NCI-H146 (cell line): ENCODE data around the gene PTGFRN.
A peak's percentile ranks its signal among the peaks of the same experiment; 100 is the strongest.
"Not testable (repeated sequence)": the region's sequence is repeated elsewhere in the genome, so short reads cannot be mapped to it uniquely, and the experiment has no call there.

Source experiments
- DNase-seq: peaks from one replicate; lab custom pipeline; 2025; lab: John Stamatoyannopoulos, UW

Gene PTGFRN

GRCh38 chr1:116909512-116910378, at the start of gene PTGFRN:
Gene PTGFRN, plus strand, starts transcription at chr1:116909916. Its CDS starts 288 bp downstream, at chr1:116910204.
- DNase-seq = peak; percentile 70

GRCh38 chr1:116860167-116860566, 49.5 kb upstream of the PTGFRN start:
- DNase-seq = not testable (repeated sequence)

- DNase-seq = no peak
These were observed 48.6 kb upstream of the PTGFRN start for GRCh38 chr1:116861137-116861536.

GRCh38 chr1:116863031-116863430, 46.7 kb upstream of the PTGFRN start:
- not testable (repeated sequence) for DNase-seq

- not testable (repeated sequence) for DNase-seq
These were observed 43.2 kb upstream of the PTGFRN start for GRCh38 chr1:116866478-116866877.

- no peak for DNase-seq
These were observed 41.3 kb upstream of the PTGFRN start for GRCh38 chr1:116868385-116868784.

- DNase-seq = no peak
These were observed 40.1 kb upstream of the PTGFRN start for GRCh38 chr1:116869611-116870010.

- no peak for DNase-seq
These were observed 39.4 kb upstream of the PTGFRN start for GRCh38 chr1:116870300-116870699.

- no peak for DNase-seq
These were observed 38.0 kb upstream of the PTGFRN start for GRCh38 chr1:116871779-116872146.

- DNase-seq = peak; percentile 64
These were observed 35.9 kb upstream of the PTGFRN start for GRCh38 chr1:116873680-116874271.

GRCh38 chr1:116874733-116875249, 34.9 kb upstream of the PTGFRN start:
- no peak for DNase-seq

- no peak for DNase-seq
These were observed 34.3 kb upstream of the PTGFRN start for GRCh38 chr1:116875391-116875790.

GRCh38 chr1:116875946-116876345, 33.8 kb upstream of the PTGFRN start:
- DNase-seq = not testable (repeated sequence)

GRCh38 chr1:116877141-116877818, 32.4 kb upstream of the PTGFRN start:
- DNase-seq = no peak

GRCh38 chr1:116878804-116879477, 30.8 kb upstream of the PTGFRN start:
- DNase-seq = peak; percentile 96

- DNase-seq = no peak
These were observed 30.1 kb upstream of the PTGFRN start for GRCh38 chr1:116879478-116880133.

GRCh38 chr1:116880917-116881316, 28.8 kb upstream of the PTGFRN start:
- DNase-seq = no peak

- peak; percentile 49 for DNase-seq
These were observed 27.7 kb upstream of the PTGFRN start for GRCh38 chr1:116881879-116882520.

GRCh38 chr1:116882866-116883265, 26.9 kb upstream of the PTGFRN start:
- DNase-seq = no peak

- DNase-seq = no peak
These were observed 23.3 kb upstream of the PTGFRN start for GRCh38 chr1:116886291-116886878.

- DNase-seq = no peak
These were observed 22.5 kb upstream of the PTGFRN start for GRCh38 chr1:116887212-116887611.
